Spleen (tissue), 7 donors: ENCODE data around the gene KEAP1.

ENCODE experiments used
- POLR2AphosphoS5 ChIP-seq, 3 donors: sonication (generic); formaldehyde crosslinking; IDR thresholded peaks; one replicate each; pipeline ENCODE4 v1.5.1; 2017; ENCODE audit warnings: antibody characterized with exemption in 3 of 3
- TF ChIP-seq, protein P1 (sequence below), 11 experiments: fragments of 200-600 bp in 7 of 11; fragments of 450-650 bp in 4 of 11; sonication (generic) in 4 of 11; IDR thresholded peaks in 8 of 11; conservative IDR thresholded peaks in 3 of 11; 1 replicate in 7 of 11; 2 replicates in 4 of 11; pipeline versions ENCODE4 v1.4.0 to v1.8.0; 2016 to 2021; ENCODE audit warnings: antibody characterized with exemption in 11 of 11, inconsistent platforms in 4 of 11, mild to moderate bottlenecking in 1 of 11
- donor health status: DM: no; HTN: no; CAD: no; lungs with moderate emphysema.
- donor health status: DM: no; HTN: no; CAD: no.
- donor health status: DM: no; HTN: no; CAD: no.

DNA sequence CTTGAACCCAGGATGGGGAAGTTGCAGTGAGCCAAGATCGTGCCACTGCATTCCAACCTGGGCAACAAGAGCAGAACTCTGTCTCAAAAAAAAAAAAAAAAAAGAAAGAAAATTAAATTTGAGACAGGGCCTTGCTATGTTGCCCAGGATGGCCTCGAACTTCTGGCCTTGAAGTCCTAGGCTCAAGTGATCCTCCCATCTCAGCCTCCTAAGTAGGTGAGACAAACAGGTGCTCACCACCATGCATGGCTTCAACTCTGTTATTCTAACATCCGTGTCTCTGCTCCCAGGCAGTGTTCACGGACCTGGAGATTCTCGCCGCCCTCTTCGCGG, 42.5 kb downstream of the KEAP1 start:
- TF ChIP-seq, protein P1, sequence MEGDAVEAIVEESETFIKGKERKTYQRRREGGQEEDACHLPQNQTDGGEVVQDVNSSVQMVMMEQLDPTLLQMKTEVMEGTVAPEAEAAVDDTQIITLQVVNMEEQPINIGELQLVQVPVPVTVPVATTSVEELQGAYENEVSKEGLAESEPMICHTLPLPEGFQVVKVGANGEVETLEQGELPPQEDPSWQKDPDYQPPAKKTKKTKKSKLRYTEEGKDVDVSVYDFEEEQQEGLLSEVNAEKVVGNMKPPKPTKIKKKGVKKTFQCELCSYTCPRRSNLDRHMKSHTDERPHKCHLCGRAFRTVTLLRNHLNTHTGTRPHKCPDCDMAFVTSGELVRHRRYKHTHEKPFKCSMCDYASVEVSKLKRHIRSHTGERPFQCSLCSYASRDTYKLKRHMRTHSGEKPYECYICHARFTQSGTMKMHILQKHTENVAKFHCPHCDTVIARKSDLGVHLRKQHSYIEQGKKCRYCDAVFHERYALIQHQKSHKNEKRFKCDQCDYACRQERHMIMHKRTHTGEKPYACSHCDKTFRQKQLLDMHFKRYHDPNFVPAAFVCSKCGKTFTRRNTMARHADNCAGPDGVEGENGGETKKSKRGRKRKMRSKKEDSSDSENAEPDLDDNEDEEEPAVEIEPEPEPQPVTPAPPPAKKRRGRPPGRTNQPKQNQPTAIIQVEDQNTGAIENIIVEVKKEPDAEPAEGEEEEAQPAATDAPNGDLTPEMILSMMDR (IDR thresholded peaks at IDR 0.05 in 8 of 11, conservative IDR thresholded peaks at IDR 0.05 in 3 of 11): no peak
- TF ChIP-seq POLR2AphosphoS5 (IDR thresholded peaks at IDR 0.05): no peak
